Measurements from ENCODE around the gene NUP205.
"Not testable (repeated sequence)": the region's sequence is repeated elsewhere in the genome, so short reads cannot be mapped to it uniquely, and the experiment has no call there.

Gene NUP205

GRCh38 chr7:135620980-135621850 lies 63.5 kb downstream of the NUP205 start:
- peak; percentile 76 for DNase-seq

- no peak for DNase-seq
These were observed 76.6 kb downstream of the NUP205 start for GRCh38 chr7:135634191-135634878.

- DNase-seq = not testable (repeated sequence)
These were observed 82.0 kb downstream of the NUP205 start for GRCh38 chr7:135639690-135640089.

- DNase-seq = no peak
These were observed 86.4 kb downstream of the NUP205 start for GRCh38 chr7:135644154-135644553.

- no peak for DNase-seq
These were observed 87.0 kb downstream of the NUP205 start for GRCh38 chr7:135644729-135645128.

GRCh38 chr7:135645296-135645904 lies 87.7 kb downstream of the NUP205 start:
- peak; percentile 82 for DNase-seq

- no peak for DNase-seq
These were observed 90.0 kb downstream of the NUP205 start for GRCh38 chr7:135647755-135648154.

GRCh38 chr7:135648235-135648634 lies 90.5 kb downstream of the NUP205 start:
- no peak for DNase-seq

- DNase-seq = no peak
These were observed 93.3 kb downstream of the NUP205 start for GRCh38 chr7:135650831-135651573.

- no peak for DNase-seq
These were observed 95.8 kb downstream of the NUP205 start for GRCh38 chr7:135653340-135654080.

GRCh38 chr7:135658564-135658963 lies 100.8 kb downstream of the NUP205 start:
- no peak for DNase-seq

- no peak for DNase-seq
These were observed 101.6 kb downstream of the NUP205 start for GRCh38 chr7:135659159-135659846.

- DNase-seq = peak; percentile 64
These were observed 103.8 kb downstream of the NUP205 start for GRCh38 chr7:135661311-135662122.

- DNase-seq = no peak
These were observed 104.3 kb downstream of the NUP205 start for GRCh38 chr7:135662123-135662372.

- DNase-seq = peak; percentile 96
These were observed 104.8 kb downstream of the NUP205 start, which contains the start of gene STMP1 for GRCh38 chr7:135662373-135663114. Gene STMP1, plus strand, starts transcription at chr7:135662514.

GRCh38 chr7:135664046-135664589 lies 106.4 kb downstream of the NUP205 start:
- DNase-seq = peak; percentile 53

- no peak for DNase-seq
These were observed 107.3 kb downstream of the NUP205 start for GRCh38 chr7:135665042-135665441.

- no peak for DNase-seq
These were observed 108.4 kb downstream of the NUP205 start for GRCh38 chr7:135666156-135666555.

GRCh38 chr7:135666846-135667245 lies 109.1 kb downstream of the NUP205 start:
- no peak for DNase-seq

GRCh38 chr7:135667626-135668025 lies 109.9 kb downstream of the NUP205 start:
- not testable (repeated sequence) for DNase-seq
